Muscle of back (tissue), 11 donors: ENCODE measurements around the gene KHSRP. TPM values are rescaled to one million over a fixed set of nuclear protein-coding genes. Genes with fewer than 3 reads are reported as not detected.

Experiments used
- DNase-seq, 3 donors: peaks; one replicate each; pipeline versions ENCODE4 v3.0.0 to v3.0.0-alpha.2; 2013
- polyA plus RNA-seq, 10 donors: library from polyadenylated mRNA; unstranded; fragments of 120-200 nt; gene quantifications; one replicate each; pipeline ENCODE4 v1.2.1, GENCODE V29; 2013; ENCODE audit not compliant: insufficient read length in 10 of 10

KHSRP gene
- polyA plus RNA-seq, 10 donors: 153 to 254 (median 184) TPM

- DNase-seq: peak; percentile 97 to 99 (median 98)
These were observed 31.3 kb downstream of the KHSRP start, which contains the start of gene GTF2F1 for GRCh38 chr19:6393074-6393982. GTF2F1 (minus strand) TSS chr19:6393164; CDS start chr19:6392995, 169 bp downstream.

GRCh38 chr19:6392221-6393073, 32.2 kb downstream of the KHSRP start:
- no peak for DNase-seq

- no peak for DNase-seq
These were observed 37.2 kb downstream of the KHSRP start for GRCh38 chr19:6387372-6387771.

- DNase-seq: no peak
These were observed 40.2 kb downstream of the KHSRP start for GRCh38 chr19:6384381-6384780.

GRCh38 chr19:6383188-6383587, 41.4 kb downstream of the KHSRP start:
- no peak for DNase-seq

- DNase-seq: no peak
These were observed 43.4 kb downstream of the KHSRP start for GRCh38 chr19:6381030-6381750.

GRCh38 chr19:6379744-6380143, 44.9 kb downstream of the KHSRP start:
- DNase-seq: no peak

GRCh38 chr19:6378486-6378885, 46.1 kb downstream of the KHSRP start:
- DNase-seq: no peak

- peak in 2 of 3 donors; percentile 40 to 61 for DNase-seq
These were observed 46.6 kb downstream of the KHSRP start for GRCh38 chr19:6378041-6378440.

GRCh38 chr19:6376512-6377190, 48.0 kb downstream of the KHSRP start:
- DNase-seq: peak in 1 of 3 donors; percentile 42

- DNase-seq: no peak
These were observed 49.1 kb downstream of the KHSRP start, which contains the start of gene PSPN for GRCh38 chr19:6375411-6376010. PSPN (minus strand) TSS chr19:6375933; CDS start chr19:6375849, 84 bp downstream.

GRCh38 chr19:6374711-6375410, 49.8 kb downstream of the KHSRP start:
- DNase-seq: peak in 1 of 3 donors; percentile 21

- peak in 1 of 3 donors; percentile 60 for DNase-seq
These were observed 50.4 kb downstream of the KHSRP start for GRCh38 chr19:6374161-6374709.

GRCh38 chr19:6373813-6374108, 50.9 kb downstream of the KHSRP start:
- DNase-seq: no peak

GRCh38 chr19:6373096-6373812, 51.4 kb downstream of the KHSRP start:
- peak; percentile 98 to 99 (median 99) for DNase-seq

GRCh38 chr19:6372594-6373095, 52.0 kb downstream of the KHSRP start, which contains the start of gene ALKBH7:
ALKBH7 (plus strand) TSS chr19:6372794; CDS start chr19:6372821, 27 bp downstream.
- peak; percentile 100 for DNase-seq

- no peak for DNase-seq
These were observed 60.3 kb downstream of the KHSRP start for GRCh38 chr19:6364353-6364752.
